Measurements from ENCODE around the gene RNF169. TPM values are rescaled to one million over a fixed set of nuclear protein-coding genes. Genes with fewer than 3 reads are reported as not detected.

The RNF169 gene
- total RNA-seq, 1 donor from 2014 or later: 20.9 TPM

DNA sequence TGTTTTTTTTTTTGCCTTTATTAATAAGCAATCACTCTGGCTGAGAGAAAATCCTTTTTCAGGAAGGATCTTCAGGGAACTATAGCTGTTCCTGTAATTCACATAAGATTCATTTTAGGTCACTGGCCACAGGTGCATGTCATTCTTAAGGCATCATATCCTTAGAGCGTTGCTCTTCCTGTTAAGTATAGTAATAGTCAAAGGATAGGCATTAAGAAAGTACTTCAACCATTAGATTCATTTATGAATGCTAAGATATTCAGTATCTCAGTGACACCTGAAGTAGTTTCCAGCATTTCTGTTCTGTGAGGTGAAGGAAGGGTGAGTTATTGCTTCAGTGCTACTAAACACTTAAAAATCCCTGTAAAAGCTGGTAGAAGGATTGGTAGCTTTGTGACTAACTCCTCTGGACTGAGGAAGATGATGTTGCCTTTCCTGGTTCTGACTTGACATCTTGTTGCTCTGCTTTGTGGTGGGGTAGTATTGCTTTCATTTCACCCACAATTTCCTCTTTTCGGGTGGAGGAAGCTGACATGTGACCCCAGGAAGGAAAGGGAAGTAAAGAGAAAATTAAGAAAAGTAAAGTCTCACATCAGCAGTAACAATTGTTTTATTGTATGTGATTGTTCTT is 34.7 kb downstream of the RNF169 start:
- Histone ChIP-seq H3K4me1 (peaks cover 42% of the 10 kb centered on the region), H3K27ac (no peak overlapping the region), H3K27me3 (no peaks in the 10 kb centered on the region), H3K9me3 (no peaks in the 10 kb centered on the region), H3K4me3 (no peak overlapping the region), H3K36me3 (no peaks in the 10 kb centered on the region)
- TF ChIP-seq, protein P1, sequence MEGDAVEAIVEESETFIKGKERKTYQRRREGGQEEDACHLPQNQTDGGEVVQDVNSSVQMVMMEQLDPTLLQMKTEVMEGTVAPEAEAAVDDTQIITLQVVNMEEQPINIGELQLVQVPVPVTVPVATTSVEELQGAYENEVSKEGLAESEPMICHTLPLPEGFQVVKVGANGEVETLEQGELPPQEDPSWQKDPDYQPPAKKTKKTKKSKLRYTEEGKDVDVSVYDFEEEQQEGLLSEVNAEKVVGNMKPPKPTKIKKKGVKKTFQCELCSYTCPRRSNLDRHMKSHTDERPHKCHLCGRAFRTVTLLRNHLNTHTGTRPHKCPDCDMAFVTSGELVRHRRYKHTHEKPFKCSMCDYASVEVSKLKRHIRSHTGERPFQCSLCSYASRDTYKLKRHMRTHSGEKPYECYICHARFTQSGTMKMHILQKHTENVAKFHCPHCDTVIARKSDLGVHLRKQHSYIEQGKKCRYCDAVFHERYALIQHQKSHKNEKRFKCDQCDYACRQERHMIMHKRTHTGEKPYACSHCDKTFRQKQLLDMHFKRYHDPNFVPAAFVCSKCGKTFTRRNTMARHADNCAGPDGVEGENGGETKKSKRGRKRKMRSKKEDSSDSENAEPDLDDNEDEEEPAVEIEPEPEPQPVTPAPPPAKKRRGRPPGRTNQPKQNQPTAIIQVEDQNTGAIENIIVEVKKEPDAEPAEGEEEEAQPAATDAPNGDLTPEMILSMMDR (IDR thresholded peaks at IDR 0.05): no peak
- TF ChIP-seq POLR2A (IDR thresholded peaks at IDR 0.05) (no peak), POLR2AphosphoS5 (IDR thresholded peaks at IDR 0.05; ENCODE audit: insufficient read depth in 1 of 2, low read depth in 1 of 2) (peak in 1 of 2 donors; percentile 34)
- intact Hi-C loops (cut with DNase I): no loop called here
- no peak for DNase-seq (ENCODE audit: extremely low spot score in 2 of 2)

DNA sequence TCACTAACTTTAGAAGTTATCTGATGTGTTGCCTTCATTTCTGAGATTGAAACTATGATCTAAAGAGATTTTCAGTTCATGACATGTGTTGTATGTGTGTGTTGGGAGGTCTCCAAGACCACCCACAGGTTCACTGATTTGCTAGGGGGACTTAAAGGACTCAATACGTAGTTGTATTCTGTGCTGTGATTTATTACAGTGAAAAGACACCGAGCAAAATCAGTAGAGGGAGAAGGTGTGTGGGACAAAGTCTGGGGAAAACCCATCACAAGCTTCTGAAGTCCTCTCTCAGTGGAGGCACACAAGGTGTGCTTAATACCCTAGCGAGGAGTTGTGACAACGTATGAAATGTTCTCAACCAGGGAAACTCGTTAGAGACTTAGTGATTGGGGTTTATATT is 35.6 kb downstream of the RNF169 start:
- TF ChIP-seq POLR2AphosphoS5 (IDR thresholded peaks at IDR 0.05; ENCODE audit: insufficient read depth in 1 of 2, low read depth in 1 of 2): no peak
- intact Hi-C loops (cut with DNase I): no loop called here
- no peak overlapping the region for H3K4me3 ChIP-seq
- H3K27me3 ChIP-seq: no peaks in the 10 kb centered on the region
- H3K27ac ChIP-seq: peak overlapping the region; percentile 11
- H3K4me1 ChIP-seq: peaks cover 41% of the 10 kb centered on the region
- H3K36me3 ChIP-seq: no peaks in the 10 kb centered on the region
- DNase-seq (ENCODE audit: extremely low spot score in 2 of 2): no peak
- H3K9me3 ChIP-seq: no peaks in the 10 kb centered on the region

DNA sequence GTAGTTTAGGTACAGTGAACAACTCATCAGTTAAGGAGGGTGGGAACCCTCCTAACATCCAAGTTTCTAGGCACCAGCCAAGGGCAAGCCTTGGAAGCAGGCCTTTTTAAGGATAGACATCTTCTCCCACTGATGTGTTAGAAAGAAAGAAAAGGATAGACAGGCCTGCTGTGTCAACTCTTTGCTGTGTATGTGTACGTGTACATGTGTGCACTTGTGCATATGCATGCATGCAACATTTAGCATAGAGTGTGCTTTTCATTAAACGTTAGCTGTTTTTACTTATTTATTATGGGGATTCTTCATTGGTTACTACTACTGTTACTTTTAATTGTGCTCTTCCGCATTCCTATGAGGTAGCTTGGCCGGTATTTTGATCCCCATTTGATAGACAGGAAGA is 36.1 kb downstream of the RNF169 start:
- Histone ChIP-seq H3K9me3 (no peaks in the 10 kb centered on the region), H3K4me1 (peaks cover 41% of the 10 kb centered on the region)
- intact Hi-C loops (cut with DNase I): no loop called here

DNA sequence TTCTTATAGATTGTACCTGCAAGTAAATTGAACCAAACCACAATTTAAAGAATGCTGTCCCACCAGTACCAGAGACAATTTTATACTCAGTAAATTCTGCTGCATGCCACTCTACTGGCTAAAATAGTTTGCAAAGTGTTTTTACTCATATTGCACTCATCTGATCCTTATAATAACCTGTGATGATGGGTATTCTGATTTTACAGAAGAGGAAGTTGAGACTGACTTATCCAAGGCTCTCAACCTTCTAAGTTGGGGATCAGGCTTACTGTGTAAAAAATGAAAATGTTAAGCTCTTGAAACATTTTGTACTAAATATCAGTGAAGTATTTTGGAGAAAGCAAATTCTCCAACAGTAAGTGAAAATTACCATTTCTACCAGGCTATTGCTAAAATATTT is 37.9 kb downstream of the RNF169 start:
- intact Hi-C loops (cut with DNase I): no loop called here
- peaks cover 32% of the 10 kb centered on the region for H3K4me1 ChIP-seq
- no peak for DNase-seq (ENCODE audit: extremely low spot score in 2 of 2)
- H3K36me3 ChIP-seq: peaks cover 0 to 15% of the 10 kb centered on the region in 2 donors
- H3K4me3 ChIP-seq: no peak overlapping the region
- no peaks in the 10 kb centered on the region for H3K27me3 ChIP-seq
- TF ChIP-seq POLR2A (IDR thresholded peaks at IDR 0.05) (no peak), POLR2AphosphoS5 (IDR thresholded peaks at IDR 0.05; ENCODE audit: insufficient read depth in 1 of 2, low read depth in 1 of 2) (no peak)
- TF ChIP-seq, protein P1 (IDR thresholded peaks at IDR 0.05): no peak
- H3K9me3 ChIP-seq: no peaks in the 10 kb centered on the region
- H3K27ac ChIP-seq: no peak overlapping the region

More for the DNA sequence above, 36.1 kb downstream of the RNF169 start:
- Histone ChIP-seq H3K27ac (peak overlapping the region; percentile 11), H3K27me3 (no peaks in the 10 kb centered on the region), H3K4me3 (no peak overlapping the region), H3K36me3 (no peaks in the 10 kb centered on the region)
- no peak for DNase-seq (ENCODE audit: extremely low spot score in 2 of 2)
- TF ChIP-seq POLR2A (IDR thresholded peaks at IDR 0.05): no peak
- TF ChIP-seq, protein P1 (IDR thresholded peaks at IDR 0.05): no peak
- no peak for TF ChIP-seq POLR2AphosphoS5 (IDR thresholded peaks at IDR 0.05; ENCODE audit: insufficient read depth in 1 of 2, low read depth in 1 of 2)

DNA sequence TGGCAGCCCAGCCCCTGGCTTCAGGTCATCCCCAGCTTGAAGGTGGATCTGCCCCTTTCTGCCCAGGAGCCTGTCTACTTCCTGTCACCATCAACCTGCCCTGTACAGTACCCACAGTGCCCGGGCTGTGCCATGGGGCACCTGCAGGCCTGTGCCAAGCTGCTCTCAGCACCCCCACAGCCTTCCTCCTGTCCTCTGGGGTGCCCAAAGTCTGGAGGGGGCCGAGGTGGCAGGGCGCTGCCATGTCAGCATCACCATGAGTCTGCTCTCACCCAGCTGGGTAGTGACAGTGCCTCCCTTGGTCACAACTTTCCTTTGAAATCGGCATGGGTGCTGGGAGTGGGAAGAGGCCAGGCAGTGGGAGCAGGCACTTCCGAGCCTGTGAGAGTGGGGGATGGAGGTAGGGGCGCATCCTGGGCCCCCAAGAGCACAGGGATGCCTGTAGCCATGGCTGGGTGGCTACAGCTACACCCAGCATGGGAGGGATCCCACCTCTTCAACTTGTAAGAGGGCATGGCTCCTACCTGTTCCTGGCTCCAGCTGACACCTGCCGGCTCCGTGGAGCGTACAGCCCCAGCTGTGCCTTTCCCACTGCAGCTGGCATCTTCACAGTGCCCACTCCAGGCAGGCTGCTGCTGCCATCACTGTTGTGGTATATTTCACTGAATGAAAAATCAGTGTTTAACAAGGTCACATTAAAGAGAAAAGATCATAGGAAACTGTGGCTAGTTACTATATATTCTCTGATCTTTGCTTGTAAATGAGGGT is 42.9 kb downstream of the RNF169 start:
- intact Hi-C loops (cut with DNase I): no loop called here
- no peaks in the 10 kb centered on the region for H3K9me3 ChIP-seq
- no peaks in the 10 kb centered on the region for H3K27me3 ChIP-seq
- no peak overlapping the region for H3K4me3 ChIP-seq
- no peak for DNase-seq (ENCODE audit: extremely low spot score in 2 of 2)
- TF ChIP-seq POLR2AphosphoS5 (IDR thresholded peaks at IDR 0.05; ENCODE audit: insufficient read depth in 1 of 2, low read depth in 1 of 2) (no peak), POLR2A (IDR thresholded peaks at IDR 0.05) (no peak)
- H3K4me1 ChIP-seq: no peaks in the 10 kb centered on the region
- peaks cover 0 to 15% of the 10 kb centered on the region in 2 donors for H3K36me3 ChIP-seq
- H3K27ac ChIP-seq: no peak overlapping the region

DNA sequence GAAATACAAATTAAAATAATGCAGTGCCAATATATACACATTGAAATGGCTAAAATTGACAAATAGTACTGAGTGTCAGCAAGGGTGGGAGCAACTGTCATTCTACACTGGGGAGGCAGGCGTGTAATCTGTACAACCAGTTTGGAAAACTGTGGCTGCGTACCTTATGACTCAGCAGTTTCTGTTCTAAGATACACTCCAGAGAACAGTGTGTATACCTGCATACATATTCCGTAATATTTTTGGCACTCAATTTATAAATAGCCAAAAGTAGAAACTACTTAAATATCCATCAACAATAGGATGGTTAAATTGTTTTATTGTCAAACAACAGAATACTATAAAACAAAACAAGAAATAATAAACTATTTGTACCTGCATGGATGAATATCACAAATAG is 57.6 kb downstream of the RNF169 start:
- TF ChIP-seq, protein P1 (IDR thresholded peaks at IDR 0.05): no peak
- TF ChIP-seq POLR2A (IDR thresholded peaks at IDR 0.05) (no peak), POLR2AphosphoS5 (IDR thresholded peaks at IDR 0.05; ENCODE audit: insufficient read depth in 1 of 2, low read depth in 1 of 2) (no peak)
- intact Hi-C loops (cut with DNase I): no loop called here

More for the DNA sequence above, 57.6 kb downstream of the RNF169 start:
- Histone ChIP-seq H3K9me3 (no peaks in the 10 kb centered on the region), H3K27ac (no peak overlapping the region), H3K36me3 (no peaks in the 10 kb centered on the region), H3K27me3 (no peaks in the 10 kb centered on the region), H3K4me1 (no peaks in the 10 kb centered on the region), H3K4me3 (no peak overlapping the region)
- DNase-seq (ENCODE audit: extremely low spot score in 2 of 2): no peak
